ENCODE results near the gene KLHL34. TPM values are rescaled to one million over a fixed set of nuclear protein-coding genes. Genes with fewer than 3 reads are reported as not detected.

Gene KLHL34
- polyA plus RNA-seq (2012; rRNA removed) = not detected in 2 replicates
- polyA plus RNA-seq (2012; cell fraction: cytosol; rRNA removed) = not detected in 2 replicates
- not detected in 2 replicates for polyA plus RNA-seq (2012; cell fraction: nucleus; rRNA removed)

GRCh38 chrX:21658152-21658737 lies at the start of gene KLHL34:
TSS of gene KLHL34 (minus strand) at chrX:21658330. CDS start at chrX:21657788, 542 bp downstream.
- H3K4me3 ChIP-seq (ENCODE audit: low read depth in 2 of 2, low read length in 1 of 2) = no peak within 1 kb of the TSS
- H3K27me3 ChIP-seq (ENCODE audit: insufficient read depth) = no peaks in the 10 kb centered on the region
- H3K79me2 ChIP-seq (ENCODE audit: insufficient read depth) = no peaks in the 10 kb centered on the region
- H3K36me3 ChIP-seq (replicated peaks in 1 of 2; ENCODE audit: control insufficient read depth in 1 of 2, insufficient read depth in 2 of 2, low read length in 1 of 2) = no peaks in the 10 kb centered on the region
- POLR2A ChIA-PET = no interaction called here
- H3K9ac ChIP-seq = no peak within 1 kb of the TSS
- no peak within 1 kb of the TSS for H3K27ac ChIP-seq (ENCODE audit: low read depth in 2 of 2, low read length in 1 of 2)
- H3K4me1 ChIP-seq (ENCODE audit: control insufficient read depth in 1 of 2, insufficient read depth in 2 of 2, low read depth in 1 of 2, low read length in 1 of 2) = no peaks in the 10 kb centered on the region
- no peak within 1 kb of the TSS for H3K4me2 ChIP-seq
- no peaks in the 10 kb centered on the region for H4K20me1 ChIP-seq (ENCODE audit: insufficient read depth)
- no peaks in the 10 kb centered on the region for H3K9me3 ChIP-seq
- H3F3A ChIP-seq (replicated peaks; ENCODE audit: insufficient read depth) = no peaks in the 10 kb centered on the region
- DNase-seq = peak; percentile 14
- TF ChIP-seq TEAD4 (IDR thresholded peaks at IDR 0.05; ENCODE audit: borderline replicate concordance, insufficient read depth) (no peak), CHD2 (IDR thresholded peaks at IDR 0.05; ENCODE audit: low read length, partially characterized antibody) (no peak)
- H2AFZ ChIP-seq (ENCODE audit: low read depth) = no peak within 1 kb of the TSS
- WGBS (ENCODE audit: low lambda C conversion rate) = 89% methylated on average over 37 of the region's 60 CpGs
- CTCF ChIA-PET = no interaction called here
- no peaks in the 10 kb centered on the region for H3K9me2 ChIP-seq

- ChIA-PET CTCF (no interaction called here), POLR2A (no interaction called here)
- no peak for DNase-seq
- Histone ChIP-seq H3K4me2 (no peak overlapping the region), H3K9ac (no peak overlapping the region), H3K4me1 (ENCODE audit: control insufficient read depth in 1 of 2, insufficient read depth in 2 of 2, low read depth in 1 of 2, low read length in 1 of 2) (no peaks in the 10 kb centered on the region; a peak in 1 of 4 replicates), H3K27ac (ENCODE audit: low read depth in 2 of 2, low read length in 1 of 2) (no peak overlapping the region), H4K20me1 (ENCODE audit: insufficient read depth) (no peaks in the 10 kb centered on the region), H3K9me2 (no peaks in the 10 kb centered on the region), H3K79me2 (ENCODE audit: insufficient read depth) (no peaks in the 10 kb centered on the region), H3F3A (replicated peaks; ENCODE audit: insufficient read depth) (no peaks in the 10 kb centered on the region), H2AFZ (ENCODE audit: low read depth) (no peak overlapping the region), H3K36me3 (replicated peaks in 1 of 2; ENCODE audit: control insufficient read depth in 1 of 2, insufficient read depth in 2 of 2, low read length in 1 of 2) (no peaks in the 10 kb centered on the region), H3K9me3 (0 out of 2 replicates have a peak, but pooled peaks cover 4% of the 10 kb centered on the region), H3K4me3 (ENCODE audit: low read depth in 2 of 2, low read length in 1 of 2) (no peak overlapping the region), H3K27me3 (ENCODE audit: insufficient read depth) (no peaks in the 10 kb centered on the region)
- TF ChIP-seq MEF2A (IDR thresholded peaks at IDR 0.05; ENCODE audit: borderline replicate concordance, low read depth) (no peak), FOXJ3 (CRISPR knock-in tag; IDR thresholded peaks at IDR 0.05) (no peak), FOXM1 (IDR thresholded peaks at IDR 0.05; ENCODE audit: low read depth) (no peak)
- TF ChIP-seq, protein P1, sequence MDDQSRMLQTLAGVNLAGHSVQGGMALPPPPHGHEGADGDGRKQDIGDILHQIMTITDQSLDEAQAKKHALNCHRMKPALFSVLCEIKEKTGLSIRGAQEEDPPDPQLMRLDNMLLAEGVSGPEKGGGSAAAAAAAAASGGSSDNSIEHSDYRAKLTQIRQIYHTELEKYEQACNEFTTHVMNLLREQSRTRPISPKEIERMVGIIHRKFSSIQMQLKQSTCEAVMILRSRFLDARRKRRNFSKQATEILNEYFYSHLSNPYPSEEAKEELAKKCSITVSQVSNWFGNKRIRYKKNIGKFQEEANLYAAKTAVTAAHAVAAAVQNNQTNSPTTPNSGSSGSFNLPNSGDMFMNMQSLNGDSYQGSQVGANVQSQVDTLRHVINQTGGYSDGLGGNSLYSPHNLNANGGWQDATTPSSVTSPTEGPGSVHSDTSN (IDR thresholded peaks at IDR 0.05) = no peak
- WGBS (ENCODE audit: low lambda C conversion rate) = 15% methylated on average over 2 of the region's 4 CpGs
Observed at GRCh38 chrX:21705225-21705624, 47.1 kb upstream of the KLHL34 start.

DNA sequence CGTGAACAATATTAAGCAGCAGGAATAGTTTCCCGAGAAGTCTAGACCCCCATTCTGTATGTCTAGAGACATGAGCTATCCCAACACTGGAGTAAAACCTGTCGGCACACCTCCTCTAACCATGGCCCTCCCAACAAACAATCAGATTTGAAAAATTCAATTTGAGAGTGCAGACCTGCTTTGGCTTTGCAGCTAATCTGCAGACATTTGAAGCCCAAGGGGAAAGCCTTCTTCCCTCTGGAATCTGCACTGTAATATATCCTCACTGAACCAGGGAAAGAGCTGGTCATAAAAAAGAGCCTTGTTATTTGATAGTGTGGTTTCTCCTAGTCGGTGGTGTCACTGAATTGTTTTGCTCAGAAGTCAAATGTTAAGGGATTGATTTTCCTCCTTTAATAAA lies 44.6 kb upstream of the KLHL34 start:
- no peaks in the 10 kb centered on the region for H3K9me3 ChIP-seq
- no peak overlapping the region for H3K4me3 ChIP-seq (ENCODE audit: low read depth in 2 of 2, low read length in 1 of 2)
- no peak overlapping the region for H3K4me2 ChIP-seq
- H3K36me3 ChIP-seq (replicated peaks in 1 of 2; ENCODE audit: control insufficient read depth in 1 of 2, insufficient read depth in 2 of 2, low read length in 1 of 2) = no peaks in the 10 kb centered on the region
- H3K27ac ChIP-seq (ENCODE audit: low read depth in 2 of 2, low read length in 1 of 2) = no peak overlapping the region
- no peaks in the 10 kb centered on the region for H4K20me1 ChIP-seq (ENCODE audit: insufficient read depth)
- 26% methylated on average over 4 of the region's 4 CpGs for WGBS (ENCODE audit: low lambda C conversion rate)
- H2AFZ ChIP-seq (ENCODE audit: low read depth) = no peak overlapping the region
- H3K9me2 ChIP-seq = no peaks in the 10 kb centered on the region
- H3K27me3 ChIP-seq (ENCODE audit: insufficient read depth) = no peaks in the 10 kb centered on the region
- no peaks in the 10 kb centered on the region; a peak in 1 of 4 replicates for H3K4me1 ChIP-seq (ENCODE audit: control insufficient read depth in 1 of 2, insufficient read depth in 2 of 2, low read depth in 1 of 2, low read length in 1 of 2)
- TF ChIP-seq MXI1 (IDR thresholded peaks at IDR 0.05; ENCODE audit: low read depth, low read length) (no peak), TEAD4 (IDR thresholded peaks at IDR 0.05; ENCODE audit: borderline replicate concordance, insufficient read depth) (no peak), RCOR1 (IDR thresholded peaks at IDR 0.05; ENCODE audit: low read length) (0 out of 2 replicates have a peak, but pooled peaks have one; percentile 51)
- POLR2A ChIA-PET = no interaction called here
- CTCF ChIA-PET = interaction anchor here (1.3 kb wide), 1 partner anchor 21 kb away, joined by 6 read pairs; no protein-coding TSS in a partner anchor
- no peak for DNase-seq
- H3F3A ChIP-seq (replicated peaks; ENCODE audit: insufficient read depth) = no peaks in the 10 kb centered on the region
- H3K79me2 ChIP-seq (ENCODE audit: insufficient read depth) = no peaks in the 10 kb centered on the region
- no peak overlapping the region for H3K9ac ChIP-seq

Data from SK-N-SH (cell line).